HG03139 (cell line): Measurements from ENCODE around the gene MEG3.

Experiments used
- ATAC-seq: cut with Tn5 transposase; IDR thresholded peaks from one replicate; pipeline ENCODE4 v1.9.1; 2021; ENCODE audit not compliant: unreplicated experiment

MEG3 gene

DNA sequence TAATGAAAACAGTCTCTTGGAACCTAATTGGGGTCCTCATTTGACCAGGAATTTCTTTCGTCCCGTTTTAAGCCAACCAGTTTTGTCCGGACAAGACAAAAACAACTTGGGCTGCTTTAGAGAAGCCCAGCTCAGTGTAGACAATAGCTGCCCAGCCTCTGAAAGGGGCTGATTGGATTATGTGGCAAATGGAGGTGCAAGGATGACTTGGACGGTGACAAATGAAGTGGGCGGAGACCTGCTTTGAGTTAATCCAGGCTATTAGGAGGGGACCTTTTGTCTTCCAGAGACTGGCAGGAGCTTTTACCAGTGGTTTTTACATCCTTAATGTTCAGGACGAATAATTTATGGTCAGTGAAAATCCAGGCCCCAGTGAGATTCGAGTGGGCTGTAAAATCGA, 4.8 kb downstream of the MEG3 start:
- no peak for ATAC-seq

DNA sequence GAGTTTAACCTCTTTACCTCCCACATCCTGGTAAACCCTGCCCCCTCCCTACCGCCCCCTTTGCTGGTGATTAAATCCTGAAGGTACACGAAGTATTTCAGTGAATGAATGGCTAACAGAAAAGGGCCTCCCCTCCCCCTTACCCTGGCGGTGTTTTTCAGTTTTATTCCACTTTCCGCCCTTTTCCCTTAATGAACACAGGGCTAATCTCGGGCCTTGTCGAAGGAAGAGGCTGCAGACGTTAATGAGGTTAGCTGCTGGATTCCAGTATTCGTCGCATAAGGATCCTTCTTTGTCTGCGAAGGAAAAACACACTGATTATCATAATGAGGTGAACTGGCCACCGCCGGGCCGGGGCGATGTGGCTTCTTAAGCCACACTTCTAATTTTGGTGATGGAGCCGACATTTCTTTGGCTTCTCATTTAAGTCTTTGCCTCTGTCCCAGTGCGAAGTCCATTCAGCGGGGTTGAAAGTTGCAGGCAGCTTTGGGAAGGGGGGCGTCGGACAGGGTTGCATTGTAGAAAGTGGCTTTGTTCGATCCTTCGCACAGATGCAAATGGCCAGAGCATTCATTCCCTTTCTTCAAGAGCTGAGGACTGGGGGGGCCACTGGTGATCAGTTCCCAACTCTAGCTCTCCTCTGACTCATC, 6.5 kb downstream of the MEG3 start:
- no peak for ATAC-seq

DNA sequence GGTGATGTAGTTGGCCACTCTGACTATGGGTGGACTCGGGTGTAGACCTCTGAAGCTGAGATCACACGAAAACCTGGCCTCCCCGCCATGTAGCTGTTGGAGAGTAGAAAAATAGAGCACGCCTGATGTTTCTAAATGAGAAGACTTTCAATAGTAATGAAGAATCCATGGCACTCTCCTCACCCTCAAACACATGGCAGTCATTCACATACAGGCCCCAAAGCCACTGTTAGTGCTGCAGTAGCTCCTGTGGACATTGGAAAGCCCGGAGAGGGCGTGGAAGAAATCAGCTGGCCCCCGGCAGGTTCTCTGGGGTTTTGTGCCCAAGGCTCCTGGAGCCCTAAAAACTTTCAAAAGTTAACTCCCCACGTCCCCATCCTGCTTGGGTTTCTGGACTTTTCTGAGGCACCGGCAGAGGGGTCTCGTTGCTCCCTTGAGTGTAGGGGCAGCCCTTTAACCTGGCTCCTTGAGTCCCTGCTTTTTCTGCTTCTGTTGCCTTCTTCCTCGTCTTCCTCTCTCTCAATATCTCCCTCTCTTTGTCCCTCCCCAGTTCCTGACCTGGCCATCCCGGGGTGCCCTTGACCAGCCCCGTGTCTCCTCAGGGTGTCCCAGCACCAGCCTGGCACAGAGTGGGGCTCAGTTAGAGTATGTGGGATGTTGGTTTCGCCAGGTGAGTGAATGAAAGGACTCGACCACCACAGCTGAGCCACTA, 8.3 kb downstream of the MEG3 start:
- no peak for ATAC-seq

DNA sequence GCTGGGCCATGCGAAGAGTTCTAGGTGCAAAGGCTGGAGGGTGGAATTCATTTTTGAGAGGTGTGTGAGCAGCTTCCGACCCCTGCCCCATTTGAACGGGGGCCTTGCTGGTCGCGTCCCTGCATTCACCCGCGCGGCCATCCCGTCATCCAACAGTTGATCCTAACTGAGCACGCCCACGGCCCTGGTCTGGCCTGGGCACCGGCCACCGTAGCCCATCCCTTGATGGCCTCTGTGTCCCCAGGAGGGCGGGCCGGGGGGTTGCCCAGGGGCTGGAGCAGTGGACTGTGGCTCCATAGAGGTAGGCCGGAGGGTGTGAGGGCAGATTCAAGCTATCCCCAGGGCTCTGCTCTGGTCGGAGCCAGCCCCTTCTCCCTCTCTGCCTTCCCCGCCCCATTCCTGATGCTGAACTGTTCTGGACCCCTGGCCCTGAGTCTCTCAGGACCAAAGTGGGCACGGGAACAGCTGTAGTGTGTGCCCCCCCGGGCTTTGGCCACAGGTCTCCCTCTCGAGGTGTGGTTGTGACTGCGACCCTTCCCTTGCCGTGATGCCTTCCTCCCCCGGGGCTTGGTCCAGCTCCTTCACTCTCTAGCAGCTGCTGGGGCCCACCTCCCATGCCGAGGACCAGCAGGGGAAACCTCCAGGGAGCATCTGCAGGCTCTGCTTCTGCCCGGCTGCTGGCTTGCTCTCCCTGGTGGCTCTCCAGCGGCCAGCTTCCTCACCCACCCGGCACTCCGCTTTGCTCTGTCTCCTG, 9.1 kb downstream of the MEG3 start:
- no peak for ATAC-seq

DNA sequence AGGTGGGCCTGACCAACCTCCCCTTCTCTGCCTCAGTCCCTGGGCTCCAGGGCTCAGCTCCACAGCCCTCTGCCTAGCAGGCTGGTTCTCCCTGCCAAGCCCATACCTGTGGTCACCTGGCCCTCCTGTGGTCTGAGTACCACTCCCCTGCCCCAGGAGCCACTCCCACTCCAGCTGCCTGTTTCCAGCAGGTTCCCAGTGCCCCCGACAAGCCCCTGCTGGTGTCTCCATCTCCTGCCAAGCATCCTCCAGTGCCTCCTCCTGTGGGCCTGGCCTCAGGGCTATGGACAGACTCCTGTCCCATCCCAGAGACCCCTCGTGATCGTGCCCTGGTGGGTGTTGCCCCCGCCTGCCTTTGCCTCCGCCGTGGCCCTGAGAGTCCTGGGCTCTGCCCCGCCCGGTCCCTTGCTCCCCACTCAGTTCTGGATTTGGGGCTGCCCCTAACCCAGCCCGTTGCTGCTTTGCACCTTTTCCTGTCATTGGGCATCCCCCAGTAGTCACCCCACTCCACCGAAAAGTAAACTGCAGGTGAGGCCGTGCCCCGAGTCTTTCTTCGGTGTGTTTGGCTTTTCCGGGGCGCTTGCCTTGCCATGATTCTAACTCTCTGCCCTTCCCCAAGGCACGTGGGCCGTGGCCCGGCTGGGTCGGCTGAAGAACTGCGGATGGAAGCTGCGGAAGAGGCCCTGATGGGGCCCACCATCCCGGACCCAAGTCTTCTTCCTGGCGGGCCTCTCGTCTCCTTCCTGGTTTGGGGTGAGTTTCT, 9.8 kb downstream of the MEG3 start:
- no peak for ATAC-seq

DNA sequence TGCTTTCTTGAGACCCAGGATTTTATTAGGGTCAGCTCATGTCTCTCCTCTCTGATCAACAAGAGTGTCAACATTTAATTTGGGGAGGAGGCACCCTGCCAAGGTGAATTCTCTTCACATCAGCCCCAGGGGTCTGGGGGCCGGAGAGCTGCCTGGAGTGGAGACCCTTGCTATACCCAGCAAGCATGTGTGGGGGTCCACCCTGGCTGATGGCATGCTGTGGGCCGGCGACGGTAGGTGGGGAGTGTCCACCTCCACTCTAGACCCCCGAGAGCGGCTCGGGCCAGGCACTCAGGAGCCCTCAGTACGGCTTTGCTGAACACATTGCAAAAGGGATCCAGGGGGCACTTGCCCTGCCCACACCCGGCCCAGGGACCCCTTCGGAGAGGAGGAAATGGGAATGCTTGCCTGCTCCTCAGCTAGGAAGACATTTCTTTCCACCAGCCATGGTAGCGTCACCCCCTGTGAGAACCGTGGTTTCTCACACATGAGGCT, 10.4 kb downstream of the MEG3 start:
- ATAC-seq, result no peak

DNA sequence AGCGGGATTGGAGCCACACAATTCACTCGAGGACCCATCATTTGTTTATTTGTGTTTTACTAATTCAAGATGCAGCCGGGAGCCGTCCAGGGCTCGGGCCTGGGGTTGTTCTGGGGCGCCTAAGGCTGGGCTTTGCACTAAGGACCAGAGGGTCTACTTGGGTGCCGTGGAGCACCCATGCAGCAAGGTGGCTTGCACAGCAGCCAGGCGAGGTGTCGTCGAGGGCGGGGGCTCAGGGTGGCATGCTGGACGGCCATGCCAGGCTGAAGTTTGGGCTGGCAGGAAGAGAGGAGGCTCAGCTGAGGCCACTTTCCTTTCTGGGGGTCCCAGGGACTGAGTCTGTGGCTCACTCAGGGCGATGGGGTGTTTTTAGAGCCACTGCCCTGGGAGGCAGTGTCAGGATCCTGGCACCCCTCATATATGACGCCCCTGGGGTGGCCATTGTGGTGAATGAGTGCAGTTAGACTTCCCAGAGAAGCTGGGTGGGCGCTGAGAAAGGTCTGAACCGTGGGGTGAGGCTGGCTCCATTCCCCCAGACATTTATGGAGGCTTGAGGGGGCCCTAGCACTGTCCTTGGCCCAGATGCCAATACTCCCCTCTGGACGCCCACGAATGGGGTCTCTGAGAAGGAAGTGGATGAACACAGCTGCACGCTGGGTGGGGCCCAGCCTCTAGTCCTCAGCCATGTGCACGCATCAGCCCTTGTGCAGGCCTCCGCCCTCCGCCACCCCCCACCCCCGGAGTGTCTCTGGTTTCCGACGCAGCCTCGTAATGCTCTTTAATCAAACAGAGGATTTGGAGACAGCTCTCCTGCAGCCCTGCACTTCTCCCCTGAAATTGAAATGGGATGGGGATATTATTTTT, 11.3 kb downstream of the MEG3 start:
- no peak for ATAC-seq

DNA sequence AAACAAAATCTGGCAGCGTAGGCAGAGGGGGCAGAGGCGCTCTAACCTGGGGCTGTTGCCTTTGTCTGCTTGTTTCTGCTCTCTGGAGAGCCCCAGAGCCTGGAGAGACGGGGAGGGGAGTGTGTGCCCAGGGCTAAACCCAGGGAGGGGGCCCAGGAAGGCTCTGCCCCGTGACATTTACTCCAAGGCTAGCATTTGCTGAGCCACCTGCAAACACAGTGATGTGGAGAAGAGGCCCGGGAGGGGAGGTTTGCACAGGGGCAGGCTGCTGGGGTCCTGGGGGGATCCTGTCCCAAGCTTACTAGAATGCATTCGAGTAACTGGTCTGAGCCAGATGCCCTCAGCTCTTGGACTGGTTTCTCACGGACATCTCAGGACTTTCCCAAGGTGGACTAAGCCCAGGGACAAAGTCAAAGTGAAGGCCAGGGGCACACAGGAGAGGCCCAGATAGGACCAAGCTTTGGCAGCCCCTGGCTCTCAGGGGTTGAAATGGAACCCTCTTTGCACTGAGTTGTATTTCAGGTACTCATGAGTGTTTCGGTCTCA, 12.0 kb downstream of the MEG3 start:
- no peak for ATAC-seq

DNA sequence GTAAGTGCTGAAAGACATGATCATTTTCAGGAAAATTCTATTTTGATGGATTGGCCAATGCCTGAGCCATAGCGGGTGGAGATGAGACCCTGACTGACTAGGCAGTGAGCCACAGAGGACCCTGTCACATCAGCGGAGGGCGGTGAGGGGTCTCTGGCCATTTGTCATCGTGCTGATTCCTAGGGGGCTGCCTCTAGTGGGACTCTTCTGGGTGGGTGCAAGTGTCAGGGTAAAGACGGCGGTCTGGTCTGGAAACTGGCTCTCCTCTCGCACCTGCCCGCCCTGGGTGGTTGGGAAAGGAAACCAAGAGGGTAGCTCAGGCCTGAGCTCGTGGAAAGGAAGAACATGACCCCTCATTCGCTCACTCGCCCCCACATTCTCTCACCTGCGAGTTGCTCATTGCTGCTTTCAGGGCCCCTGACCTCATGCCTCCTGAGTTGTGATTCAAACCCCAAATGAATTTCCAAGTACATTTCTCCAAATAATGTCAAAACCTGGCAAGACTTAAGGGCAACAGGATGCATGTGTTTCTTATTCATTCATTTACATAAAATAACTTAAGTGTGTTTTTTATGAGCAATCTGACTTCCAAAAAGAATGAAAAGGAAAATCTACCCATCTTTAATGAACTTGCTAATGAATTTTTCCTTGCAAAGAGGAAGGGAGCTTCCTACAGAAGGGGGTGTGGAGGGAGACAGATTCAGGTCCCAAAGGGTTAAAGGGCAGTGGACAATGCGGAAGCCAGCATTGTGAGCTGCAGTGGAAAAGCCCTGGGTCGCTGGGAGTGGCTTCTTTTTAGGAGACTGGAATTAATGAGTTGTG, 12.8 kb downstream of the MEG3 start:
- no peak for ATAC-seq

DNA sequence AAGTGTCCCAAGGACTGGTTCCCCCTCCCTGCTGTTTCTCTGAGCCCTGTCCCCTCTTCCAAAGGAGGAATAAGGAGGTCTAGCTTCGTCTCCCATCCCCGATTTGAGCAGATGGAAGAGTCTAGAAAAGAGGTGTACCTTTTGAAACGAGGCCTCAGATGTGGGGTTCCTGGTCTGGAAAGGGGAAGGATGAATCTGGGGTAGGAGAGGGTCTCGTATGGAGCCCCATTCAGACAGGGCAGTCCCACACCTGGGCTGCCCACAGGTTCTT, 13.3 kb downstream of the MEG3 start:
- ATAC-seq, result no peak

DNA sequence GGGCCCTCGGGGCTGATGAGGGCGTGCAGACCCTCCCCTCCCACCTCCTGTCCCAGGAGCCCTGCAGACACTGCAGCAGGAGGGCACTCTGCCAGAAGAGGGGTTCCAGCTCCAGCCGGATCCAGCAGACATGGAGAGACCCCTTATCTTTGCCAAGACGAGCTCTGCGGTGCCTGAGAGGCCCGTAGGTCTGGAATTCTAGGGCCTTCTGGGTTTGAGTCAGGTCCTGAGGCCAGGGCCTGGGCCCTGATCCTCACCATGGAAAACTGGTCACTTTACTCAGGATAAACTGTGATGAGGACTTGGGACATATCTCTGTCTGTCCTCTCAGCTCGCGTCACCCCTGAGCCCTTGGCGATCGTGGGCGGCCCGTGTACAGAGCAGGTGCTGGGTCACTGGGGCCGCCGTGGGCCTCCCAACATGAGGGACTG, 13.8 kb downstream of the MEG3 start:
- no peak for ATAC-seq

DNA sequence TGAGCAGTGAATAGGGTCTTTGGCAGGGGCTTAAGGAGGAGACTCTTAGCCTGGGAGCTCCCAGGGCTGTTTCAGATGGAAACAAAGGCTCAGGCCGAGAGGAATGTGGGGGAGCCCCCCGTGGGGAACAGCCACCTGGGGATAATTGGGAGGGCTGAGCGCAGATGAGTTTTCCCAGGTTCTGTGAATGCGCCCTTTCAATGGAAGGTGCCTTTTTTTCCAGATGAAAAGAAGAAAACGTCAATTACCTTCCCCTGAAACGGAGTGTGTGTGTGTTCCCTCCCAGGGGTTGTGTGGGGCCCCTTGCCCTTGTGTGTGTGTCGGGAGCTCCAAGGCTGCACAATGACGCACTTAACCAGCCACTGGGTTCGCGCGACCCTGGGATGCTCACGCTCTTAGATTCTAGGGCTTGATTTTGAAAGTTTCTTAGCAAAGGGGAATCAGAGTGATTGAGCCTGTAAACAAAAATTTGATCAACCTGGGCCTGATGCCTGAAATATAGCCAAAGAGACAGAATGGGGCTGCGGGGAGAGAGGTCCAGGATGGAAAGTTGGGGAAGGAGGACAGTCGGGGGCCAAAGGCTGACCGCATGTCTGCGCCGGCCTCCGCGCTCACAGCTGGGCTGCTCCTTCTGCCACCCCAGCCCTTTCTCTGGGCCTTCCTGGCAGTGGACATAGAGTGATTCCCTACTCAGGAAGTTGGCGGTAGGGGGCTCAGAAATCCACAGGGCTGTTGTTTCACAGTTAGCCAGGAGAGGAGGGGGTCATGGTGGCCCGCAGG, 14.6 kb downstream of the MEG3 start:
- ATAC-seq, result no peak

DNA sequence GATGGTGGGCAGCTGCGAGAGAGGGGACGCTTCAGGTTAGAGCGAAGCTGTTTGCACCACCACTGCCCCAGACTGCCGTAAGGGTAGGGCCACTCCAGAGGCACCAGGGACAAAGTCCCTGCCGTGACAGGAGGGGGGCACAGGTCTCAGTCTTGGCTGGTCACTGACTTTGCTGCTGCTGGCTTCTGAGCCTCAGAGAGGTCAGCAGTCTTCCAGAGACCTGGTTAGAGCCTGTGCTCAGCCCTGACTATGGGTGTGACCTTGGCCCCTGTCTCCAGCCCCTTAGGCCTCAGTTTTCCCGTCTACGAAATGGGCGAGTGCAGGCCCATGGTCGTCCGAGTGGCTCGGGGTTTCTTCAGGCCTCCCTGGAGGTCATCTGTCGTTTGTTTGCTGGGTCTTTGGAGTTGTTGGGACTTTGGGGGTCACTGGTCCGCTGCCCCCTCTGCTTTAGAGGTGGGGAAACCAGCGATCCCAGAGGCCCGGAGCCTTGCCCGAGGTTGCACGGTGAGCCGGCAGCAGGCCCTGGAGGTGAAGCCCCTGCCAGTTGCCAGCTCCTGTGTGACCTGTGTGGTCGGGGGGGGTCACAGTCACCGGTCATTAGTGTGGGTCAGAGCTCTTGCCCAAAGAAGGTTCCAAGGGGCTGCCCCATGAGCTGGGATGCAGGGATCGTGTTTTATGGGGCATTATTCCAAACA, 15.3 kb downstream of the MEG3 start:
- no peak for ATAC-seq

DNA sequence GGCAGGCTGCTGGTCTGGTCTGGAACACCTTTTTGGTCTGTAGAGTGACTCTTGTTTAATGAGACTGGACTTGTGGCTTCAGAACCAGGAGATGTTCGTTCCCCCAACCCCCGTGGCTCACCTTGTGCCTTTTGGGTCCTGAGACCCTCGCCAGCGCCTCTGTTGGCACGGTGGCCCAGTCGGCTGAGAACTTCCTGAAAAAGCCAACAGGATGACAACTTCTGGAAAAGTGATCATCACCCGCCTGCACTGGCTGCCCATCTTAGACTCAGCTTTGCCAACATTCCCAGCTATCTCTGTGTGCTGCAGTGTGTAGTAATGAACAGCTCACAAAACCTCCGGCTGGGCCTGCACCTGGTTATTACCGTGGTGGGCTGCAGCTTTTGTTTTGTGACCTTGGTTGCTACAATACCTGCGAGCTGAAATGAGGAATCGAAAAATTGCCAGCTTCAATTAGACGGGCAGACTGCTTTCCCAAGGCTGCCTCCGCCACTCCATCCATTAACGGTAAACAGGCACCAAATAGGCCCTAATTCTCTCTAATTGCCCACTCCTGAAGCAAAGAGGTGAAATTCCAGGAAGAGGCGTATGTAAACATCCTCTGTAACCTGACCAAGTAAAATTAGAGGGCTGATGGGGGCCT, 16.0 kb downstream of the MEG3 start:
- ATAC-seq, result no peak

DNA sequence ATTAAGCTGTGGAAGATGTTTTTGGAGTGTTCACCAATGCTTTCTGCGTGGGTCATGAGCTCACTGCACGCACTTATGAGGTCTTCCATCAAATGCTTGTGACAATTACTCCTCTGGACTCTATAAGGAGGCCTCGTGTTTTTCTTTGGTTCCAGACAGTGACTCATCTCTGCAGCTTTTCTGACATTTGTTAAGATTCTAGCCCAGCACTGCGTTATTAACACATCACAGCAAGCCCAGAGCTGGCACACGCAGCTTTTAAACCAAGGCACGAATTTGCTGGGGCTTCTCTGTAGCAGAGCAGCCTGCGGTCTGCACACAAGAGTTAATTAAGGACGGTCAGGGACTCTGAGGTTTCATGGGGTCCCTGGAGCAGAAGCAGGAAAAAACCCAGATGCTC, 16.9 kb downstream of the MEG3 start:
- ATAC-seq, result no peak

DNA sequence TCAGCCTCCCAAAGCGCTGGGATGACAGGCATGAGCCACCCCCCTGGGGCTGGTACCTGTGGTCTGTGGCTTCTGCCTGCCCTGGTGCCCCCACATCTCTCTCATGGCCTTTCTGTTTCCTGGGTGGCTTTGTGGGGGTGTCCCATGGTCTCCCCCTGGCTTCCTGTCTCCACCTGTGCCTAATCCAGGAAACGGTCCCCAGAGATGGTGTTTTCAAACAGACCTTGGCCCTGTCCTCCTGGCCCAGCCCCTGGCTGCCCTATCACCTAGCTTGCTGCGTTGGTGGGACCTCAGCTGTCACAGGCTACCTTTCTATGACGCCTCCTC, 18.1 kb downstream of the MEG3 start:
- ATAC-seq, result no peak

DNA sequence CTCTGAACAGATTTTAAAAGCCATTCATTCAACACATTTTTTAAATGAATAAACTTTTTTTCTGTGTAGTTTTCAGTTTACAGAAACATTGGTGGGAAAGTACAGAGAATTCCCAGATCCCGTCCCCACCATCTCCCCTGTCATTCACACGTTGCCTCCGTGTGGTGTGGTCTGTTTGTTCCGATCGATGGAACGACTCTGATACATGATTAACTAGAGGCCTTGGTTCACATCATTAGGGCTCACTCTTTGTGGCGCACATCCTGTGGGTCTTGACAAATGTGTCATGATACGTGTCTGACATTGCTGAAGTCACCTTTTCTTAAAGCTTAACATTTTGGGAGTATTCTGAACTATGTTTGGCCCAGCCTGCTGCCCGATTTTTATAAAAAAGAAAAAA, 18.5 kb downstream of the MEG3 start:
- no peak for ATAC-seq

DNA sequence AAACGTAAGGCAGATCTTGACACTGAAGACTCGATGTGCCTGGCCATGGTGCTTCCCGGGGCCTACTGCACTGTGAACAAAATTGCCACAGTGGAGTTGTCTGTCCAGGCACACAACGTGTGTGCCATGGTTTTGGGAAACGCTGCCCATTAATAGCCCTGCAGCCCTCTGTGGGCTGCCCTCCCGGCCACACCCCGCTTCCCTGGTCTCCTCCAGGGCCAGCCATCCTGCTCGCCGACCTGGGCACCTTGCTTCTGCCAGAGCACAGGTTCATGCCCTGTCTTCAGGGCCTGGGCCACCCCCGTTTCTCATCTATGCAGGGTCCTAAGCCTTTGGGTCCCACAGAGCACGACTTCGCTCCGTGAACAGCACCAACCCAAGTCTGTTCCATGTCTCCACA, 18.9 kb downstream of the MEG3 start:
- no peak for ATAC-seq
